Neutrophil (primary cell): Measurements from ENCODE around the gene GSX2.
"Not testable (repeated sequence)": the region's sequence is repeated elsewhere in the genome, so short reads cannot be mapped to it uniquely, and the experiment has no call there.

ENCODE experiments used
- H3K27ac ChIP-seq: fragments of 200-600 bp; sonication (generic); 2 replicates; pipeline ENCODE4 v1.5.1; 2016; ENCODE audit warnings: mild to moderate bottlenecking, moderate library complexity
- H3K27me3 ChIP-seq: fragments of 200-600 bp; sonication (generic); 2 replicates; pipeline ENCODE4 v1.6.0; 2016; ENCODE audit warnings: mild to moderate bottlenecking
- H3K36me3 ChIP-seq: fragments of 200-600 bp; sonication (generic); 2 replicates; pipeline ENCODE4 v1.5.1; 2017
- H3K4me1 ChIP-seq, 2 experiments: fragments of 200-600 bp in 1 of 2; sonication (generic) in 1 of 2; 1 replicate in 1 of 2; 2 replicates in 1 of 2; pipeline versions ENCODE4 v1.5.1 to v1.6.1; 2013 to 2016; ENCODE audit warnings: low read depth in 1 of 2, low read length in 1 of 2, mild to moderate bottlenecking in 1 of 2, moderate library complexity in 1 of 2; ENCODE audit not compliant: control insufficient read depth in 1 of 2, insufficient read depth in 1 of 2
- H3K4me3 ChIP-seq, 2 experiments: fragments of 200-600 bp in 1 of 2; sonication (generic) in 1 of 2; 1 replicate in 1 of 2; 2 replicates in 1 of 2; pipeline ENCODE4 v1.5.1; 2013 to 2016; ENCODE audit warnings: low read depth in 1 of 2, low read length in 1 of 2, mild to moderate bottlenecking in 1 of 2, moderate library complexity in 1 of 2
- H3K9me3 ChIP-seq: fragments of 200-600 bp; sonication (generic); 2 replicates; pipeline ENCODE4 v1.5.1; 2016
- CTCF ChIP-seq: fragments of 200-600 bp; sonication (generic); IDR thresholded peaks from 2 replicates; pipeline ENCODE4 v1.5.1; 2016; ENCODE audit warnings: antibody characterized with exemption

Gene GSX2

GRCh38 chr4:54120518-54120917 lies 20.6 kb downstream of the GSX2 start:
- no peak for TF ChIP-seq CTCF
- Histone ChIP-seq H3K9me3 (no peaks in the 10 kb centered on the region), H3K27ac (no peak overlapping the region), H3K4me3 (no peak overlapping the region), H3K4me1 (no peaks in the 10 kb centered on the region), H3K36me3 (no peaks in the 10 kb centered on the region), H3K27me3 (peaks cover 17% of the 10 kb centered on the region)

- Histone ChIP-seq H3K36me3 (no peaks in the 10 kb centered on the region), H3K27me3 (no peaks in the 10 kb centered on the region), H3K4me1 (no peaks in the 10 kb centered on the region), H3K9me3 (no peaks in the 10 kb centered on the region), H3K4me3 (no peak overlapping the region), H3K27ac (no peak overlapping the region)
- TF ChIP-seq CTCF = no peak
These were observed 27.7 kb downstream of the GSX2 start for GRCh38 chr4:54127660-54128059.

- H3K9me3 ChIP-seq, H3K4me1 ChIP-seq: not testable (repeated sequence)
These were observed 28.7 kb downstream of the GSX2 start for GRCh38 chr4:54128694-54129093.

GRCh38 chr4:54139332-54139731 lies 39.4 kb downstream of the GSX2 start:
- Histone ChIP-seq H3K27me3 (no peaks in the 10 kb centered on the region), H3K27ac (no peak overlapping the region), H3K4me1 (no peaks in the 10 kb centered on the region), H3K36me3 (no peaks in the 10 kb centered on the region), H3K9me3 (no peaks in the 10 kb centered on the region), H3K4me3 (no peak overlapping the region)
- TF ChIP-seq CTCF = no peak

More at GRCh38 chr4:54128694-54129093, 28.7 kb downstream of the GSX2 start:
- not testable (repeated sequence) for H3K27me3 ChIP-seq, H3K36me3 ChIP-seq, H3K27ac ChIP-seq, H3K4me3 ChIP-seq

- Histone ChIP-seq H3K9me3 (no peaks in the 10 kb centered on the region), H3K36me3 (no peaks in the 10 kb centered on the region)
- TF ChIP-seq CTCF = no peak
These were observed 40.3 kb downstream of the GSX2 start for GRCh38 chr4:54140287-54140686.

GRCh38 chr4:54144199-54144598 lies 44.2 kb downstream of the GSX2 start:
- no peak overlapping the region for H3K27ac ChIP-seq
- no peak for TF ChIP-seq CTCF
- H3K9me3 ChIP-seq = peaks cover 4% of the 10 kb centered on the region
- no peaks in the 10 kb centered on the region for H3K36me3 ChIP-seq
- no peaks in the 10 kb centered on the region for H3K4me1 ChIP-seq
- no peak overlapping the region for H3K4me3 ChIP-seq
- peaks cover 14% of the 10 kb centered on the region for H3K27me3 ChIP-seq

More at GRCh38 chr4:54140287-54140686, 40.3 kb downstream of the GSX2 start:
- no peaks in the 10 kb centered on the region for H3K4me1 ChIP-seq
- H3K27ac ChIP-seq = no peak overlapping the region
- no peak overlapping the region for H3K4me3 ChIP-seq
- no peaks in the 10 kb centered on the region for H3K27me3 ChIP-seq
